HepG2 (cell line): ENCODE data around the gene SLC4A2. TPM values are rescaled to one million over a fixed set of nuclear protein-coding genes. Genes with fewer than 3 reads are reported as not detected.

Experiments
- FOXP4 ChIP-seq: sonication (generic); formaldehyde crosslinking; IDR thresholded peaks from 2 replicates; pipeline ENCODE4 v1.4.0; 2020; ENCODE audit warnings: missing genetic modification reagents
- GATAD1 ChIP-seq: IDR thresholded peaks from 2 replicates; pipeline ENCODE4 v1.6.1; 2016; ENCODE audit warnings: missing genetic modification reagents, missing compliant biosample characterization
- HINFP ChIP-seq: sonication (generic); formaldehyde crosslinking; IDR thresholded peaks from 2 replicates; pipeline ENCODE4 v1.4.0; 2020; ENCODE audit warnings: low read depth, mild to moderate bottlenecking, missing genetic modification reagents
- HNRNPUL1 ChIP-seq: fragments of 200-400 bp; formaldehyde crosslinking; IDR thresholded peaks from 2 replicates; pipeline ENCODE4 v1.6.1; 2017; ENCODE audit warnings: low read depth, mild to moderate bottlenecking, low read length, moderate library complexity
- MXD4 ChIP-seq: IDR thresholded peaks from 2 replicates; pipeline ENCODE4 v1.6.1; 2016; ENCODE audit warnings: mild to moderate bottlenecking, missing biosample characterization, missing genetic modification reagents
- NCOA1 ChIP-seq: sonication (generic); formaldehyde crosslinking; IDR thresholded peaks from 2 replicates; pipeline ENCODE4 v1.9.0; 2021; ENCODE audit warnings: missing genetic modification reagents
- NR1H2 ChIP-seq: sonication (generic); formaldehyde crosslinking; IDR thresholded peaks from 2 replicates; pipeline ENCODE4 v1.8.1; 2022; ENCODE audit warnings: low read depth, missing genetic modification reagents, borderline replicate concordance
- PAWR ChIP-seq: sonication (generic); formaldehyde crosslinking; IDR thresholded peaks from 2 replicates; pipeline ENCODE4 v1.4.0; 2020; ENCODE audit warnings: missing genetic modification reagents, mild to moderate bottlenecking, borderline replicate concordance
- SIN3B ChIP-seq: fragments of 150-350 bp; IDR thresholded peaks from 2 replicates; pipeline ENCODE4 v1.6.1; 2014; ENCODE audit warnings: low read length
- TMF1 ChIP-seq: sonication (generic); formaldehyde crosslinking; IDR thresholded peaks from 2 replicates; pipeline ENCODE4 v1.8.1; 2022; ENCODE audit warnings: low read depth, missing genetic modification reagents
- ZBTB26 ChIP-seq: IDR thresholded peaks from 2 replicates; pipeline ENCODE4 v1.6.1; 2016; ENCODE audit warnings: missing compliant biosample characterization, missing genetic modification reagents, borderline replicate concordance
- ZMAT3 ChIP-seq: sonication (generic); formaldehyde crosslinking; conservative IDR thresholded peaks from 2 replicates; pipeline ENCODE4 v1.7.0; 2021; ENCODE audit warnings: missing genetic modification reagents
- ZNF251 ChIP-seq: sonication (generic); formaldehyde crosslinking; IDR thresholded peaks from 2 replicates; pipeline ENCODE4 v1.9.0; 2021; ENCODE audit warnings: mild to moderate bottlenecking, missing genetic modification reagents
- ZNF569 ChIP-seq: sonication (generic); formaldehyde crosslinking; IDR thresholded peaks from 2 replicates; pipeline ENCODE4 v1.5.0; 2020; ENCODE audit warnings: mild to moderate bottlenecking, missing genetic modification reagents, moderate library complexity, borderline replicate concordance
- ZNF572 ChIP-seq: sonication (generic); formaldehyde crosslinking; IDR thresholded peaks from 2 replicates; pipeline ENCODE4 v1.5.1; 2020; ENCODE audit warnings: mild to moderate bottlenecking, missing genetic modification reagents
- ZNF720 ChIP-seq: sonication (generic); formaldehyde crosslinking; IDR thresholded peaks from 2 replicates; pipeline ENCODE4 v1.4.0; 2020; ENCODE audit warnings: missing genetic modification reagents
- ZNF816 ChIP-seq: sonication (generic); formaldehyde crosslinking; IDR thresholded peaks from 2 replicates; pipeline ENCODE4 v1.8.0; 2022; ENCODE audit warnings: missing genetic modification reagents, mild to moderate bottlenecking, borderline replicate concordance
- polyA plus RNA-seq, 8 experiments: library from polyadenylated mRNA; depleted of rRNA in 3 of 8; stranded (reverse) in 7 of 8; unstranded in 1 of 8; fragments of >200 nt; fragmentation: Illumina TruSeq in 4 of 8; extraction: Trizol in 4 of 8; gene quantifications; 2 replicates each; pipeline versions ENCODE4 v1.2.1 to v1.2.3, GENCODE V29; 2011 to 2016; ENCODE audit warnings: low read depth in 4 of 8, missing spikeins in 1 of 8, mixed read lengths in 1 of 8; ENCODE audit not compliant: insufficient read depth in 1 of 8
- total RNA-seq, 5 experiments: library from RNA; depleted of rRNA; stranded (reverse); fragments of >200 nt; fragmentation: Illumina TruSeq; extraction: Trizol; gene quantifications; 2 replicates each; pipeline ENCODE4 v1.2.3, GENCODE V29; 2016; ENCODE audit warnings: low read depth in 1 of 5
- TF ChIP-seq, protein P1 (sequence below): sonication (generic); formaldehyde crosslinking; IDR thresholded peaks from 2 replicates; pipeline ENCODE4 v1.4.0; 2020; ENCODE audit warnings: mild to moderate bottlenecking, low read depth, missing genetic modification reagents
- TF ChIP-seq, protein P2 (sequence below): IDR thresholded peaks from 2 replicates; pipeline ENCODE4 v1.4.0; 2020; ENCODE audit warnings: mild to moderate bottlenecking, missing genetic modification reagents

The SLC4A2 gene
- total and polyA plus RNA-seq, 2 of the 13 experiments (the other 11 are each of a cell fraction or from before 2014, with no cell fraction given) = 51.9 to 73.4 TPM

- no peak for TF ChIP-seq ZBTB26 (CRISPR knock-in tag)
- no peak for TF ChIP-seq ZMAT3 (CRISPR knock-in tag)
- TF ChIP-seq NCOA1 (CRISPR knock-in tag) = no peak
- no peak for TF ChIP-seq NR1H2 (CRISPR knock-in tag)
- TF ChIP-seq ZNF572 = no peak
- TF ChIP-seq ZNF569 (CRISPR knock-in tag) = no peak
- no peak for TF ChIP-seq HINFP
- TF ChIP-seq, protein P1, sequence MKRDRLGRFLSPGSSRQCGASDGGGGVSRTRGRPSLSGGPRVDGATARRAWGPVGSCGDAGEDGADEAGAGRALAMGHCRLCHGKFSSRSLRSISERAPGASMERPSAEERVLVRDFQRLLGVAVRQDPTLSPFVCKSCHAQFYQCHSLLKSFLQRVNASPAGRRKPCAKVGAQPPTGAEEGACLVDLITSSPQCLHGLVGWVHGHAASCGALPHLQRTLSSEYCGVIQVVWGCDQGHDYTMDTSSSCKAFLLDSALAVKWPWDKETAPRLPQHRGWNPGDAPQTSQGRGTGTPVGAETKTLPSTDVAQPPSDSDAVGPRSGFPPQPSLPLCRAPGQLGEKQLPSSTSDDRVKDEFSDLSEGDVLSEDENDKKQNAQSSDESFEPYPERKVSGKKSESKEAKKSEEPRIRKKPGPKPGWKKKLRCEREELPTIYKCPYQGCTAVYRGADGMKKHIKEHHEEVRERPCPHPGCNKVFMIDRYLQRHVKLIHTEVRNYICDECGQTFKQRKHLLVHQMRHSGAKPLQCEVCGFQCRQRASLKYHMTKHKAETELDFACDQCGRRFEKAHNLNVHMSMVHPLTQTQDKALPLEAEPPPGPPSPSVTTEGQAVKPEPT (CRISPR knock-in tag) = no peak
- no peak for TF ChIP-seq ZNF251 (CRISPR knock-in tag)
- TF ChIP-seq, protein P2, sequence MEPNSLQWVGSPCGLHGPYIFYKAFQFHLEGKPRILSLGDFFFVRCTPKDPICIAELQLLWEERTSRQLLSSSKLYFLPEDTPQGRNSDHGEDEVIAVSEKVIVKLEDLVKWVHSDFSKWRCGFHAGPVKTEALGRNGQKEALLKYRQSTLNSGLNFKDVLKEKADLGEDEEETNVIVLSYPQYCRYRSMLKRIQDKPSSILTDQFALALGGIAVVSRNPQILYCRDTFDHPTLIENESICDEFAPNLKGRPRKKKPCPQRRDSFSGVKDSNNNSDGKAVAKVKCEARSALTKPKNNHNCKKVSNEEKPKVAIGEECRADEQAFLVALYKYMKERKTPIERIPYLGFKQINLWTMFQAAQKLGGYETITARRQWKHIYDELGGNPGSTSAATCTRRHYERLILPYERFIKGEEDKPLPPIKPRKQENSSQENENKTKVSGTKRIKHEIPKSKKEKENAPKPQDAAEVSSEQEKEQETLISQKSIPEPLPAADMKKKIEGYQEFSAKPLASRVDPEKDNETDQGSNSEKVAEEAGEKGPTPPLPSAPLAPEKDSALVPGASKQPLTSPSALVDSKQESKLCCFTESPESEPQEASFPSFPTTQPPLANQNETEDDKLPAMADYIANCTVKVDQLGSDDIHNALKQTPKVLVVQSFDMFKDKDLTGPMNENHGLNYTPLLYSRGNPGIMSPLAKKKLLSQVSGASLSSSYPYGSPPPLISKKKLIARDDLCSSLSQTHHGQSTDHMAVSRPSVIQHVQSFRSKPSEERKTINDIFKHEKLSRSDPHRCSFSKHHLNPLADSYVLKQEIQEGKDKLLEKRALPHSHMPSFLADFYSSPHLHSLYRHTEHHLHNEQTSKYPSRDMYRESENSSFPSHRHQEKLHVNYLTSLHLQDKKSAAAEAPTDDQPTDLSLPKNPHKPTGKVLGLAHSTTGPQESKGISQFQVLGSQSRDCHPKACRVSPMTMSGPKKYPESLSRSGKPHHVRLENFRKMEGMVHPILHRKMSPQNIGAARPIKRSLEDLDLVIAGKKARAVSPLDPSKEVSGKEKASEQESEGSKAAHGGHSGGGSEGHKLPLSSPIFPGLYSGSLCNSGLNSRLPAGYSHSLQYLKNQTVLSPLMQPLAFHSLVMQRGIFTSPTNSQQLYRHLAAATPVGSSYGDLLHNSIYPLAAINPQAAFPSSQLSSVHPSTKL (CRISPR knock-in tag) = no peak; the same call in 1 of the 2 replicates
- TF ChIP-seq MXD4 (CRISPR knock-in tag) = no peak
- 0 out of 2 replicates have a peak, but pooled peaks have one; percentile 29 for TF ChIP-seq TMF1 (CRISPR knock-in tag)
- no peak for TF ChIP-seq FOXP4 (CRISPR knock-in tag)
- no peak for TF ChIP-seq SIN3B
- no peak for TF ChIP-seq ZNF720 (CRISPR knock-in tag)
- no peak for TF ChIP-seq HNRNPUL1
- no peak; the same call in 1 of the 2 replicates for TF ChIP-seq GATAD1
- no peak for TF ChIP-seq ZNF816 (CRISPR knock-in tag)
- no peak for TF ChIP-seq PAWR (CRISPR knock-in tag)
These were observed at the start of gene SLC4A2 (continued) for GRCh38 chr7:151059367-151060112.
